HG03378 (cell line): ENCODE measurements around the gene RENBP.

Experiments
- ATAC-seq: cut with Tn5 transposase; IDR thresholded peaks from one replicate; pipeline ENCODE4 v1.9.1; 2021; ENCODE audit warnings: mild to moderate bottlenecking, moderate library complexity; ENCODE audit not compliant: unreplicated experiment

Gene RENBP

GRCh38 chrX:153922932-153923857 lies 21.2 kb downstream of the RENBP start:
- ATAC-seq, result no peak

- no peak for ATAC-seq
Measured at GRCh38 chrX:153921511-153922446, 22.7 kb downstream of the RENBP start.

GRCh38 chrX:153921070-153921469 lies 23.4 kb downstream of the RENBP start:
- no peak for ATAC-seq

- ATAC-seq, result no peak
Measured at GRCh38 chrX:153920546-153920945, 23.9 kb downstream of the RENBP start.

- no peak for ATAC-seq
Measured at GRCh38 chrX:153919281-153919680, 25.2 kb downstream of the RENBP start.

GRCh38 chrX:153917869-153918268 lies 26.6 kb downstream of the RENBP start:
- ATAC-seq, result no peak

- ATAC-seq, result no peak
Measured at GRCh38 chrX:153913701-153914100, 30.7 kb downstream of the RENBP start.

GRCh38 chrX:153913211-153913610 lies 31.2 kb downstream of the RENBP start:
- no peak for ATAC-seq

- no peak for ATAC-seq
Measured at GRCh38 chrX:153911798-153912197, 32.6 kb downstream of the RENBP start.

- ATAC-seq, result no peak
Measured at GRCh38 chrX:153910446-153910845, 34.0 kb downstream of the RENBP start.

GRCh38 chrX:153909980-153910360 lies 34.5 kb downstream of the RENBP start:
- no peak for ATAC-seq

- no peak for ATAC-seq
Measured at GRCh38 chrX:153909024-153909979, 35.1 kb downstream of the RENBP start.

GRCh38 chrX:153908219-153908860 lies 36.1 kb downstream of the RENBP start:
- ATAC-seq, result no peak

GRCh38 chrX:153907456-153907855 lies 37.0 kb downstream of the RENBP start:
- ATAC-seq, result no peak

GRCh38 chrX:153906126-153906917 lies 38.1 kb downstream of the RENBP start:
- ATAC-seq, result no peak

- no peak for ATAC-seq
Measured at GRCh38 chrX:153905481-153906095, 38.9 kb downstream of the RENBP start.

- ATAC-seq, result no peak
Measured at GRCh38 chrX:153903991-153904957, 40.2 kb downstream of the RENBP start, which contains the start of gene AVPR2. Gene AVPR2, plus strand, starts transcription at chrX:153904673. Its CDS starts 473 bp downstream, at chrX:153905146.
